ENCODE results near the gene ENOPH1.
A peak's percentile ranks its signal among the peaks of the same experiment; 100 is the strongest.

Gene ENOPH1

GRCh38 chr4:82419451-82419850 lies 10.9 kb upstream of the ENOPH1 start:
- DNase-seq (ENCODE audit: low read depth), result no peak
- no peak for TF ChIP-seq CTCF (conservative IDR thresholded peaks at IDR 0.05; ENCODE audit: low read depth, low read length)
- H3K4me3 ChIP-seq (ENCODE audit: low read length), result no peak overlapping the region

DNA sequence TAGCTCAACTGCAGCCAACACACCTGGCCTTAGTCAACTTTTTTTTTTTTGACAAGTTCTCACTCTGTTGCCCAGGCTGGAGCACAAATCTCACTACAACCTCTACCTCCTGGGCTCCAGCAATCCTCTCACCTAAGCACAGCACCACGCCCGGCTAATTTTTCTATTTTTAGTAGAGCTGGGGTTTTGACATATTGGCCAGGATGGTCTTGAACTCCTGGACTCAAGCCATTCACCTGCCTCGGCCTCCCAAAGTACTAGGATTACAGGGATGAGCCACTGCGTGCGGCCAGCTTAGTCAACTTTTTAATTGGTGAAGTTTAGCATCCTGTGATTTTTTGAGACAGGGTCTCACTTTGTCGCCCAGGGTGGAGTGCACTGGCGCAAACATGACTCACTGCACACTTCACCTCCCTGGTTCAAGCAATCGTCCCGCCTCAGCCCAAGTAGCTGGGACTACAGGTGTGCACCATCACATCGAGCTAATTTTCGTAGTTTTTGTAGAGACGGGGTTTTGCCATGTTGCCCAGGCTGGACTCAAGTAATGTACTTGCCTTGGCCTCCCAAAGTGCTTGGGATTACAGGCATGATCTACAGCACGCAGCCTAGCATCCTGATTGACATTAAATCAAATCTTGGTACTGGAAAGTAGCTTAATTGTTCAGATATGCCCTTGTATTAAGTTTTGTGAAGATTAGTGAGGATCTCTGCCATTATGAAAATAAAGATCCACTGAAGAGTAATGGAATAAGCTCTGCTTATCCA lies 8.4 kb upstream of the ENOPH1 start:
- H3K4me3 ChIP-seq (ENCODE audit: low read length), result no peak overlapping the region
- TF ChIP-seq CTCF (conservative IDR thresholded peaks at IDR 0.05; ENCODE audit: low read depth, low read length), result no peak
- no peak for DNase-seq (ENCODE audit: low read depth)

DNA sequence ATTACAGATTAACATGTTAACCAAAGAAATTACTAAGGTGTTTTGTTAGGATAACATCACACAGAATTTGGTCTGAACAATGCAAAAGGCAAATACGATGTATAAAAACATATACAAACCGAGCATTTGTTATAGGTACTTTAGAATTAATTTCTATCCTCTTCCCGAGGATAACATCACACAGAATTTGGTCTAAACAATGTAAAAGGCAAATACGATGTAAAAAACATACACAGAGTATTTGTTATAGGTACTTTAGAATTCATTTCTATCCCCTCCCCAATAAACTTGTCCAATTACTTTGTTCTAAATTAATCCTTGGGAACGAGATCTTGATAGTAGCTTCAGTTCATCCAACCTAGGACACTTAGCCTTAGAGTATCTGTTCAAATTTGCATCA lies 7.8 kb upstream of the ENOPH1 start:
- TF ChIP-seq CTCF (conservative IDR thresholded peaks at IDR 0.05; ENCODE audit: low read depth, low read length), result no peak

GRCh38 chr4:82423245-82424054 lies 6.9 kb upstream of the ENOPH1 start:
- no peak overlapping the region for H3K4me3 ChIP-seq (ENCODE audit: low read length)
- TF ChIP-seq CTCF (conservative IDR thresholded peaks at IDR 0.05; ENCODE audit: low read depth, low read length), result no peak
- DNase-seq (ENCODE audit: low read depth), result no peak

More for the DNA sequence above, 7.8 kb upstream of the ENOPH1 start:
- H3K4me3 ChIP-seq (ENCODE audit: low read length), result no peak overlapping the region
- no peak for DNase-seq (ENCODE audit: low read depth)

DNA sequence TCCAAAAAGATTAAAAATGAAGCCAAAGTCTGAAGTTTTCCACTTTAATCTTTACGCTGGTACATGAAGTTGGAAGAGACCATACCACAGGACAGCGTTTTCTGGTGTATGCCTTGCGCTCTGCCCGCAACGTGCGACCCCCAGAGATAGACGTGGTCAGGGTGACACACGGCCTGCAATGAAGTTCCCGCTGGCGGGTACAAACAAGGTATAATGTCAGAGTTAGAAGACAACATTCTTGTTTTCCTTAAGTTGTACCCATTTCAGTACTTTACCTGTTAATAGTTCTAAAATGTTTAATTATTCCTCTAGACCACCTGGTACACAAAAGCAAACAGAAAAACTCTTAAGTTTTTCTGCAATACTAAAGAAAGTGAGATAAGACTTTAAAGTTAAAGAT lies 4.9 kb upstream of the ENOPH1 start:
- H3K4me3 ChIP-seq (ENCODE audit: low read length), result no peak overlapping the region
- DNase-seq (ENCODE audit: low read depth), result no peak
- no peak for TF ChIP-seq CTCF (conservative IDR thresholded peaks at IDR 0.05; ENCODE audit: low read depth, low read length)

GRCh38 chr4:82428526-82428968 lies 1.8 kb upstream of the ENOPH1 start:
- DNase-seq (ENCODE audit: low read depth), result no peak
- H3K4me3 ChIP-seq (ENCODE audit: low read length), result peak overlapping the region; percentile 99
- no peak for TF ChIP-seq CTCF (conservative IDR thresholded peaks at IDR 0.05; ENCODE audit: low read depth, low read length)

Data from retinal pigment epithelial cell (primary cell).